ENCODE data around the gene ICE2.

The ICE2 gene

DNA sequence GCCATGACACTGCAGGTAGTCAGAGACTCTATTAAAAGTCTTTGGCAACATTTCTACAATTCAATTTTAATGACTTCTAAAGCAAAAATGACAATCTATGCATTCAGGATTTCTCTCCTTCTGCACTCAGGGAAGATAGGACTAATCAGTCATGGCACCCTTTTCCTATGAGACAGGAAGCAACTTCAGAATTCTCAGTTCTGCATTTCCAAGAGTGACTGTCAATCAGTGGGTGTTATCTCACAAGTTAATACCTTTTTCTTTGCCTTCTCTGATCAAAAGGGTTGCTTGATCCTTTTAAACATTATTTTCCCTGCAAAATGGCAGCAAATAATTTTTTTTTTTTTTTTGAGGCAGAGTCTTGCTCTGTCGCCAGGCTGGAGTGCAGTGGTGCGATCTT lies 7.8 kb upstream of the ICE2 start:
- DNase-seq, result no peak

GRCh38 chr15:60485365-60486055 lies 6.6 kb upstream of the ICE2 start:
- DNase-seq, result no peak

- DNase-seq, result no peak
Observed at GRCh38 chr15:60483042-60483441, 4.1 kb upstream of the ICE2 start.

GRCh38 chr15:60480888-60481287 lies 1.9 kb upstream of the ICE2 start:
- no peak for DNase-seq

DNA sequence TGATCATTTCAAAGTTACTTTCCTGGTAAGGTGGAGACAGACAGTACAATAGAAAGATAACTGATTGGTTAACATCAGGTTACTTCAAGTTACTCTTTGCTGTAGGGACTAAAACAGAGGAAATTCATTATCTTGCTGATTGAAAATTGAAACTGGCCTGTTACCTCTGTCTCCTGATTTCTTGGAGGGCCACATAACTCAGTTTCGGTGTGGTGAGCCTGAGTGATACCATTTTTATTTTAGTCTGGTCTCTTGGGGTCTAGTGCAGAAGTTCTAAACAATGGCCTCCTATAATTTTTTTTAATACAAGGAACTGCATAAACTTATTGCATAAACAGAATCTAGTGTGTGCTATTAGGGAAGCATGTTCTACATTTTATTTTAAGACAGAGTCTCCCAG lies 1.2 kb upstream of the ICE2 start:
- no peak for DNase-seq

GRCh38 chr15:60479361-60480110 lies 594 bp upstream of the ICE2 start:
- DNase-seq, result peak; percentile 37

GRCh38 chr15:60477916-60478565 lies 901 bp downstream of the ICE2 start:
- DNase-seq, result no peak

GRCh38 chr15:60477164-60477563 lies 1.8 kb downstream of the ICE2 start:
- DNase-seq, result no peak

GRCh38 chr15:60476713-60477112 lies 2.2 kb downstream of the ICE2 start:
- no peak for DNase-seq

GRCh38 chr15:60473135-60473534 lies 5.8 kb downstream of the ICE2 start:
- no peak for DNase-seq

- DNase-seq, result peak; percentile 5
Observed at GRCh38 chr15:60471314-60471713, 7.6 kb downstream of the ICE2 start.

DNA sequence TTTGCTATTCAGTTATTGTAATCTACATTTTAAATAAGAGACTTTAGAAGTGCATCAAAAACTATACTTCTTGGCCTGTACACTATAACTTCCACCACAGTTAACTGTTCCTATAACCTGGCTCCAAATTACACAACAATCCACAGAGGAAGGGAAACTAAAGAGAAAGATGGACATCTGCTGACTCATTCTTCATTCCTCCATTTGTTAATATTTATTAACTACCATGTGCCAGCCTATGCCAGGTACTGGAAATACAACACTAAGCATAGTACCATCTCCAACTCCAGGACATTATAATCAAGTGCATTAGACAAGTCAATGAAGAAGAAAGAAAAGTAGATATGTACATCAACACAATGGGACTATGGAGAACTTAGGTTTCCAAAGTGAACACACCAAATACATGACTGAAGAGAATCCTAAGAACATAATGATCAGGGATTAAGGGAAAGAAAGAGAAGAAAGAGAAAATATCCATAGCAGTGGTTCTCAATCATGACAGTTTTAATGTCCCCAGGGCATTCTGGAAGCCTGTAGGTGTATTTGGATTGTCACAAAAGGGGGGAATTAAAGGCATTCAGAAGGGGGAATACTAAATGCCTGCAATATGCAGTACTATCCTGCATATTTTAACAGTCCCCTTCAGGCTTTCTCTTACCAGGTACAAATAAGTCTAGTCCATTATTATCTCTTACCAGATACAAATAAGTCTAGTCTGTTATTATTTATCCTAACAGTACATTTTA lies 8.9 kb downstream of the ICE2 start:
- DNase-seq, result no peak

DNA sequence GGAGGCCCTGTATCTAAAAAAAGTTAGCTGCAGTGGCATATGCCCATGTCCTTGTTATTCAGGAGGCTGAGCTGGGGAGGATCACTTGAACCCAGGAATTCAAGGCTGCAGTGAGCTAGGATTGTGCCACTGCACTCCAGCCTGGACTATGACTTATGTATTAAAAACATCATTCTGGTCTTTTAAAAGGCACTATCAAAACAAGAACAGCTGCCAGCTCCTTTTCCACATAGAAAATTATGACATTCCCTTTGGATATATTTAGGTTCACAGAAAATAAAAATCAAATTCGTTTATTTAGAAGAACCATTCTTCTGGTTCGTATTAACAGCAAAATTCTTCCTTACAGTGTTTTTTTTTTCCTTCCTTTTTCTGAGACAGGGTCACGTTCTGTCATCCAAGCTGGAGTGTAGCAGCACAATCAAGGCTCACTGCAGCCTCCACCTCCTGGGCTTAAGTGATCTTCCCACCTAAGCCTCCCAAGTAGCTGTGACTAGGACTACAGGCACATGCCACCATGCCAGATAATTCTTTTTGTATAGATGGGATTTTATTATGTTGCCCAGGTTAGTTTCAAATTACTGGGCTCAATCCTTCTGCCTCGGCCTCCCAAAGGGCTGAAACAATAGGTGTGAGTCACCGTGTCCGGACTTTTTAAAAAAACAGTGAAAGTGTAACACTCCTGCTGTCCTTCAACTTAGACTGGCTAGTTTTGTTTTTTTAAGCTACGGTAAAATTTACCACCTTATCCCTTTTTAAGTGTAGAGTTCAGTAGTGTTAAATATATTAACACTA lies 13.9 kb downstream of the ICE2 start:
- DNase-seq, result no peak

GRCh38 chr15:60462027-60462426 lies 16.9 kb downstream of the ICE2 start:
- DNase-seq, result no peak

DNA sequence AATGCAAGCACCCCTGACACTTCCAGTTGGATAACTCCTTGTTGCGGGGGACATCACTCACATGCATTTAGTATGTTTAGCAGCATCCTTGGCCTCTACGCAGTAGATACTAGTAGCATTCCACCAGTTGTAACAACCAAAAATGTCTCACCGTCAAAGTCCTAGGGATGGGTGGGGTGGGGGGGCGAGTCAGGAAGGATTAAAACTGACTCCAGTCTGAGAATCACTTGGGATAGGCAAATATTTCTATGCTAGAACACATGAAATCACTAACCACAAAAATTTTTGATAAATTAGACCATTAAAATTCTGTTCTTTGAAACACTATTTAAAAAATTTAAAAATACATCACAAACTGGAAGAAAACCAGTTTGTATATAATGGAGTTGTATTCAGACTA lies 18.0 kb downstream of the ICE2 start:
- DNase-seq, result no peak

DNA sequence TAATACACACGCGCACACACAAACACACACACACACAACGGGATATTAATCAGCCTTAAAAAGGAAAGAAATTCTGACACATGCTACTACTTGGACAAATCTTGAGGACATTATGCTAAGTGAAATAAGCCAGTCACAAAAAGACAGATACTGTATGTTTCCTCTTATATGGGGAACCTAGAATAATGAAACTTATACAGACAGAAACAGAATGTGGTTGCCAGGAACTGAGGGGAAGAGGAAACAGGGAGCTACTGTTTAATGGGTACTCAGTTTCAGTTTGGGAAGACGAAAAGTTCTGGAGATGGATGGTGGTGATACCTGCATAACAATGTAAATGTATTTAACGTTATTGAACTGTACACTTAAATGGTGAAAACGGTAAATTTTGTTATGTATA lies 20.2 kb downstream of the ICE2 start:
- DNase-seq, result no peak

DNA sequence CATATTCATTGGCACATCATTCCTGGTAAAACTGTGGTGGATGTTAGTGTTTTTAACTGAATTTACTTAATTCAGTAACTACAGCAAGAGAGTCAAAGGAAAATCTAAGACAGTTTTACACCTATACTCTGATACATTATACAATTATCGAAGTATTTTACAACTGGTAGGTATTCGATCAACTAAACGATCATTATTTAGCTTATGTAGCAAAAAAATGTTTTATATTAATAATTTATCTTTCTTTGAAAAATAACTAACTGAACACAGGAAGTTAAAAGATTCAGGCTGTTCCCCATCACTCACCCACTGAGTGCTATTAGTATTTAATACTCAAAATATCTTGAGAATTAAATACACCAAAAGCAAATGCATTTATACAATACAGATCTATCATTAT lies 21.0 kb downstream of the ICE2 start:
- no peak for DNase-seq

GRCh38 chr15:60454824-60455223 lies 24.1 kb downstream of the ICE2 start:
- DNase-seq, result no peak

GRCh38 chr15:60448668-60449360 lies 30.1 kb downstream of the ICE2 start:
- no peak for DNase-seq

DNA sequence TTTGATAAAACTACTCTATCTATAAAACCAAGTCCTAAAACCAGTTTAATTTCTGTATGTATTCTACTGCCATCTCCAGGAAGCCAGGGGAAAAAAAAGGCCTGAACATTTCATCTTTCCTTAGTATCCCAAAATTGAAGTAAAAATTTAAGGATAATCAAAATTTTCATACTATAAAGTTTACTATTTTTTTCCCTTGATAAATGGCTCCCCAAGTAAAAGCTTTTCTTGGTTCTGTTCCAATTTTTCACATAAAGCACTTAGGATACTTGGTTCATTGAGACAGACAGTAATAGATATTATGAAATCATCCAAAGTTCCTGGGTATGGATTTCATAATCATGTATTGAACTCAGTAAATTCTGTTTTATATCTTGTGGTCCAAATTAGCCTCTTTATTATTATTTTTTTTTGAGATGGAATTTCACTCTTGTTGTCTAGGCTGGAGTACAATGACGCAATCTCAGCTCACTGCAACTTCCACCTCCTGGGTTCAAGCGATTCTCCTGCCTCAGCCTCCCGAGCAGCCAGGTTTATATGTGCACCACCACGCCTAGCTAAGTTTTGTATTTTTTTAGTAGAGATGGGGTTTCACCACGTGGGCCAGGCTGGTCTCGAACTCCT lies 34.5 kb downstream of the ICE2 start:
- no peak for DNase-seq

- no peak for DNase-seq
Observed at GRCh38 chr15:60442763-60443162, 36.2 kb downstream of the ICE2 start.

Measured in NCI-H2227 treated with DMSO at 0.1 percent for 48 hours (cell line).